GM12864 (cell line): ENCODE results near the gene TTYH2.

Source experiments
- DNase-seq: peaks from one replicate; pipeline ENCODE4 v3.0.0-alpha.2; 2011; ENCODE audit warnings: low read depth
- H3K4me3 ChIP-seq: 2 replicates; pipeline ENCODE4 v1.5.1; 2011; ENCODE audit warnings: mild to moderate bottlenecking, low read depth, low read length, control low read depth
- TF ChIP-seq, protein P1 (sequence below): IDR thresholded peaks from 2 replicates; pipeline ENCODE4 v1.5.1; 2011; ENCODE audit warnings: low read depth, mild to moderate bottlenecking, moderate library complexity, low read length, control low read depth, inconsistent platforms; ENCODE audit errors: missing control alignments

TTYH2 gene

DNA sequence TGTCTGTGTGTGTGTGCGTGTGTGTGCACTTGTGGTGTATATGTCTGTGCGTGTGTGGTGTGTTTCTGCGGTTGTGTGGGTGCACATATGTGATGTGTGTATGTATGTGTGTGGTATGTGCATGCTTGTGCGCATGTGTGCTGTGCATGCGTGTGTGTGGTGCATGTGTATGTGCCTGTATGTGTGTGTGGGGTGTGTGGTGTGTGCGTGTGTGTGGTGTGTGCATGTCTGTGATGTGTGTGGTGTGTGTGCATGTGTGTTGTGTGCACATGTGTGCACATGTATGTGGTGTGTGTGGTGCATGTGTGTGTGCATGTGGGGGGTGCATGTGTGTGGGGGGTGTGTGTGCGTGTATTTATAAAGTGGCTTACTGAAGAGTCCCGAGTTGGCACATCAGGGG, 37.7 kb downstream of the TTYH2 start:
- H3K4me3 ChIP-seq, result no peak overlapping the region
- DNase-seq, result no peak
- TF ChIP-seq, protein P1, sequence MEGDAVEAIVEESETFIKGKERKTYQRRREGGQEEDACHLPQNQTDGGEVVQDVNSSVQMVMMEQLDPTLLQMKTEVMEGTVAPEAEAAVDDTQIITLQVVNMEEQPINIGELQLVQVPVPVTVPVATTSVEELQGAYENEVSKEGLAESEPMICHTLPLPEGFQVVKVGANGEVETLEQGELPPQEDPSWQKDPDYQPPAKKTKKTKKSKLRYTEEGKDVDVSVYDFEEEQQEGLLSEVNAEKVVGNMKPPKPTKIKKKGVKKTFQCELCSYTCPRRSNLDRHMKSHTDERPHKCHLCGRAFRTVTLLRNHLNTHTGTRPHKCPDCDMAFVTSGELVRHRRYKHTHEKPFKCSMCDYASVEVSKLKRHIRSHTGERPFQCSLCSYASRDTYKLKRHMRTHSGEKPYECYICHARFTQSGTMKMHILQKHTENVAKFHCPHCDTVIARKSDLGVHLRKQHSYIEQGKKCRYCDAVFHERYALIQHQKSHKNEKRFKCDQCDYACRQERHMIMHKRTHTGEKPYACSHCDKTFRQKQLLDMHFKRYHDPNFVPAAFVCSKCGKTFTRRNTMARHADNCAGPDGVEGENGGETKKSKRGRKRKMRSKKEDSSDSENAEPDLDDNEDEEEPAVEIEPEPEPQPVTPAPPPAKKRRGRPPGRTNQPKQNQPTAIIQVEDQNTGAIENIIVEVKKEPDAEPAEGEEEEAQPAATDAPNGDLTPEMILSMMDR, result no peak

DNA sequence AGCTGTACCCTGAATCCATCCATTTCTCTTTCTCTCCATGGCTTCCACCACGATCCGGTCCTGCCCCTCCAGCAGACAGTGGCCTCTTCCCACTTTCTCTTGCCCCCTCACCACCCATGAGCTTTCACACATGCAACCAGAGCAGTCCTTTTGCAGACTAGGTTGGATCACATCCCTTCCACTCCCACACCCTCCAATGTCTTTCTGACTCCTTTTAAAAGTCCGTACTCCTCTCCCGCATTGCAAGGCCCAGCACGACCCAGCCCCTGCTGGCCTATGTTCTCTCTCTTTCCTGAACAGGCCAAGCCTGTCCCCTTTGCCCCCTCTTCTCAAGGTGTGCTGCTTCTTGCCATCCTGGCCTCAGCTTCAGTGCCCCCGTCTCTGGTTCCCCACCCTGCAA, 38.2 kb downstream of the TTYH2 start:
- TF ChIP-seq, protein P1, result no peak
- no peak for DNase-seq

DNA sequence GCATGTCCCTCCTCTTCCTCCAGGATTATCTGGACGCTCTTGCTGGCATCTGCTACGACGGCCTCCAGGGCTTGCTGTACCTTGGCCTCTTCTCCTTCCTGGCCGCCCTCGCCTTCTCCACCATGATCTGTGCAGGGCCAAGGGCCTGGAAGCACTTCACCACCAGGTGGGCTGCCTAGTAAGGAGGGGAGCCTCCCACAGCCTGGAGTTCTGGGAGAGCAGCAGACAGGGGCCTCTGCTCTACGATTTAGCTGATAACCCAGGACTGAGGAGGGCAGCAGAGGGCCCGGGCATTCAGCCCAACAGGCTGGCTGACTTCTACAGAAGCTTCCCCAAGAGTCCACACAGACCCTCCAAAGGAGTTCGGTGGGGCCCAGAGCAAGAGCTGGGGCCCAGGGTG, 38.8 kb downstream of the TTYH2 start:
- no peak overlapping the region for H3K4me3 ChIP-seq
- DNase-seq, result no peak
- TF ChIP-seq, protein P1, result no peak

More for the DNA sequence above, 38.2 kb downstream of the TTYH2 start:
- no peak overlapping the region for H3K4me3 ChIP-seq

DNA sequence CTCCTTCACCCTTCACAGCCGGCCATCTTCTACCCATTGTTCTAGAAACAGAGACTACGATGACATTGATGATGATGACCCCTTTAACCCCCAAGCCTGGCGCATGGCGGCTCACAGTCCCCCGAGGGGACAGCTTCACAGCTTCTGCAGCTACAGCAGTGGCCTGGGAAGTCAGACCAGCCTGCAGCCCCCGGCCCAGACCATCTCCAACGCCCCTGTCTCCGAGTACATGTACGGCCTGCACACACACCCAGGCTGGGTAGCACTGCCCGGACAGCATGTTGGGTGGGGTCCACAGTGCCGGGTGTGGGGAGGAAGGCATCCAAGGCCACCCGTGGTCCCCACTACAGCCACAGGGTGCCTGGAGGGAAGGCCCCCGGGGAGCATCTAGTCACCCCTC, 39.7 kb downstream of the TTYH2 start:
- DNase-seq, result no peak
- no peak overlapping the region for H3K4me3 ChIP-seq
- TF ChIP-seq, protein P1, result no peak

DNA sequence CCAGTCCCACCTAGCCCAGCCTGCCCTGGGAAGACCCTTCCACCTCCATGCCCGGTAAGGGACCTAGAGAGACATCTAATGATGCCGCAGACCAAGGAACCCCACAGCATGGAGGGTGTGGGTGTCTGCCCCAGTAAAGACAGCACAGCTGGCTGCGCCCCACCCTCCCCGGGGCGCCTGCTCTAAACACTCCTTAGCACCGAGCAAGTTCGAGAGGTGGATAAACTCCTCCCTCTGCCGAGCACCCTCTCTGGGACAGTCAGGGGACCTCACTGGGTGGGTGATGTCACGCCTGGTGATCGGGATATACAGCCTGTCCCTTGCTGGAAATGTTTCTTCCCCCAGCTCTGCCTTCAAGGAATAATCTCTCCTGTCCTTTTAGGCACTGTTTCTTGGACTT, 43.9 kb downstream of the TTYH2 start:
- H3K4me3 ChIP-seq, result no peak overlapping the region
- no peak for DNase-seq
- TF ChIP-seq, protein P1, result no peak

DNA sequence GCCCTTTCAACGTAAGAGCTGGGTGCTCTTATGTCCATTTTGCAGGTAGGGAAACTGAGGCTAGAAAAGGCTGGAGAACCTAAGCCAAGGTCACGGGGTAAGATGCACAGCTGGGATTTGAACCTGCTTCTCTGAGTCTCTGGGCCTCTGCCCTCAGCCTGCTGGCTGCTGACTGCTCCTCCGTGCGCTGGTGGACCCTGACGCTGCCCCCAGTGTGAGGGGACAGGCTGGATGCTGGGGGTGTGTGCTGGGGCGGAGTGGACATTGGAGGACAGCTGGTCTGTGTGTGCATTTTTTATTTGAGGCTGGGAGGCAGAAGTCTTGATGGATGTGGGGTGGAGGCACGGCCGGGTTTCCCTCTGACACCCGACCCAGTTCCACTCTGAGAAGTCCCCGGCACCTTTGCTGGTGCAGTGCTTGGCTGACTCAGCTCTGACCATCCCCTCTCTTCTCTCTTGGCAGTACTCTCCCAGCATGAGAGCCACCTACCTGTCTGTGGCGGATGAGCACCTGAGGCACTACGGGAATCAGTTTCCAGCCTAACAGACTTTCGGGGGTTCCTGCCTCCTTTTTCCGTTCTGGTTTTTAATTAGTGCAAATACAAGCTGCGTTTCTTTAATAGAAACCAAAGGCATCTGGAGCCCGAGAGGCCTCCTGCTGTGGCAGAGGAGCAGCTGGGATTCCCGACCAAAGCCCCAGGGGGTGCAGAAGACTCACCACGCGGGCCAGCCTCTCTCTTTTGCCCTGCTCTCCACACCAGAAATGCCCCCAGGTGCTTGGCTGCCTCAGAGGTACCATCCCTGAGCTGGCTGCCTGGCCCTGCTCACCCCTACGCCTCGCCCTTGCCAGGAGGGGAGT, 46.5 kb downstream of the TTYH2 start:
- TF ChIP-seq, protein P1, result no peak
- H3K4me3 ChIP-seq, result no peak overlapping the region
- DNase-seq, result no peak

DNA sequence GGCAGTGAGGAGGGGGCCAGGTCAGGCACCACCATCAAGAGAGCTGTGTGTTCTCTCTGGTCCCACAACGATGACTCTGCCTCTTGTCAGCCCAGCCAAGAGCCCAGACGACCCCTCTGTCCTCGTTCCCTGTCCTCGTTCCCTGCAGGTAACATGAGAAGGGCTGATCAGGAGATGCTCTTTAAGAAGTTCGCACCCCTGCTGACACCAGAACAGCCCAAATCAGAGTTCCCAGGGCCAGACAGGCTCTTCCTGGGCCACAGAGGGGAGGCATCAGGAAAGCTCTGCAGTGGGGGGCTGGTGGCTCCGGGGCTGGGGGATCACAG, 47.1 kb downstream of the TTYH2 start:
- no peak overlapping the region for H3K4me3 ChIP-seq
- TF ChIP-seq, protein P1, result no peak

More for the DNA sequence above, 47.1 kb downstream of the TTYH2 start:
- no peak for DNase-seq
